HG02970 (cell line): Measurements from ENCODE around the gene PARP14.
A peak's percentile ranks its signal among the peaks of the same experiment; 100 is the strongest.
"Not testable (repeated sequence)": the region's sequence is repeated elsewhere in the genome, so short reads cannot be mapped to it uniquely, and the experiment has no call there.

Source experiments
- ATAC-seq: cut with Tn5 transposase; IDR thresholded peaks from one replicate; pipeline ENCODE4 v1.9.1; 2021; ENCODE audit warnings: mild to moderate bottlenecking, moderate library complexity, moderate number of reproducible peaks; ENCODE audit not compliant: unreplicated experiment, low FRiP score

Gene PARP14

GRCh38 chr3:122680475-122681283, at the start of gene PARP14:
TSS of gene PARP14 (plus strand) at chr3:122680839. CDS start at chr3:122680884, 45 bp downstream.
- peak; percentile 47 for ATAC-seq

GRCh38 chr3:122635789-122636188, 44.9 kb upstream of the PARP14 start:
- ATAC-seq: no peak

GRCh38 chr3:122636697-122637096, 43.9 kb upstream of the PARP14 start:
- ATAC-seq: no peak

GRCh38 chr3:122640437-122640999, 40.1 kb upstream of the PARP14 start:
- ATAC-seq: no peak

GRCh38 chr3:122642935-122643334, 37.7 kb upstream of the PARP14 start:
- ATAC-seq: no peak

GRCh38 chr3:122646146-122646988, 34.3 kb upstream of the PARP14 start:
- ATAC-seq: no peak

GRCh38 chr3:122651233-122651907, 29.3 kb upstream of the PARP14 start:
- ATAC-seq: not testable (repeated sequence)

- ATAC-seq: not testable (repeated sequence)
Observed at GRCh38 chr3:122651962-122652361, 28.7 kb upstream of the PARP14 start.

- ATAC-seq: not testable (repeated sequence)
Observed at GRCh38 chr3:122658336-122658735, 22.3 kb upstream of the PARP14 start.

- no peak for ATAC-seq
Observed at GRCh38 chr3:122660297-122660974, 20.2 kb upstream of the PARP14 start.

- no peak for ATAC-seq
Observed at GRCh38 chr3:122661633-122662032, 19.0 kb upstream of the PARP14 start.

- no peak for ATAC-seq
Observed at GRCh38 chr3:122662505-122662904, 18.1 kb upstream of the PARP14 start.

- no peak for ATAC-seq
Observed at GRCh38 chr3:122665226-122665786, 15.3 kb upstream of the PARP14 start.

- no peak for ATAC-seq
Observed at GRCh38 chr3:122665881-122666280, 14.8 kb upstream of the PARP14 start.

GRCh38 chr3:122668930-122669730, 11.5 kb upstream of the PARP14 start:
- ATAC-seq: no peak

- ATAC-seq: no peak
Observed at GRCh38 chr3:122671553-122671952, 9.1 kb upstream of the PARP14 start.

GRCh38 chr3:122674339-122674738, 6.3 kb upstream of the PARP14 start:
- ATAC-seq: no peak

- no peak for ATAC-seq
Observed at GRCh38 chr3:122676759-122677158, 3.9 kb upstream of the PARP14 start.

- no peak for ATAC-seq
Observed at GRCh38 chr3:122677216-122677615, 3.4 kb upstream of the PARP14 start.
